Progenitor cell of endocrine pancreas (in vitro differentiated cells): ENCODE data around the gene PRPS2. TPM values are rescaled to one million over a fixed set of nuclear protein-coding genes. Genes with fewer than 3 reads are reported as not detected.

Source experiments
- DNase-seq: peaks from one replicate; pipeline ENCODE4 v3.0.0; 2021; ENCODE audit warnings: low spot score; ENCODE audit not compliant: unreplicated experiment
- H3K27ac Mint-ChIP-seq: 2 replicates; pipeline ENCODE4 v1.8.0; 2021; ENCODE audit warnings: mild to moderate bottlenecking, moderate library complexity, mixed read lengths
- H3K27me3 Mint-ChIP-seq: 2 replicates; pipeline ENCODE4 v1.8.0; 2021; ENCODE audit warnings: mixed read lengths
- H3K36me3 Mint-ChIP-seq: 2 replicates; pipeline ENCODE4 v1.8.0; 2022; ENCODE audit warnings: mixed read lengths; ENCODE audit not compliant: insufficient read depth
- H3K4me1 Mint-ChIP-seq: 2 replicates; pipeline ENCODE4 v1.8.0; 2021; ENCODE audit warnings: low read depth, mixed read lengths
- H3K4me3 Mint-ChIP-seq: 2 replicates; pipeline ENCODE4 v1.8.0; 2021; ENCODE audit warnings: low read depth, mild to moderate bottlenecking, moderate library complexity, mixed read lengths
- H3K9me3 Mint-ChIP-seq: 2 replicates; pipeline ENCODE4 v1.8.0; 2021; ENCODE audit warnings: low read depth, mixed read lengths
- CTCF ChIP-seq: fragments of 200-600 bp; sonication (generic); IDR thresholded peaks from one replicate; pipeline ENCODE4 v1.5.0; 2021; ENCODE audit warnings: antibody characterized with exemption, mild to moderate bottlenecking; ENCODE audit not compliant: unreplicated experiment
- total RNA-seq: library from RNA; stranded (reverse); gene quantifications from 2 replicates; pipeline ENCODE4 v1.2.1, GENCODE V29; 2021

PRPS2 gene
- total RNA-seq, 1 donor from 2014 or later, result 18.6 TPM

- no peak for TF ChIP-seq CTCF
- Mint-ChIP-seq H3K36me3 (no peaks in the 10 kb centered on the region), H3K27ac (no peak overlapping the region), H3K27me3 (no peaks in the 10 kb centered on the region), H3K9me3 (peaks cover 28% of the 10 kb centered on the region), H3K4me1 (no peaks in the 10 kb centered on the region), H3K4me3 (no peak overlapping the region)
- no peak for DNase-seq
These were observed 77.5 kb downstream of the PRPS2 start for GRCh38 chrX:12868747-12869146.

- TF ChIP-seq CTCF, result no peak
These were observed 80.0 kb downstream of the PRPS2 start for GRCh38 chrX:12871257-12871656.

GRCh38 chrX:12872741-12873140, 81.5 kb downstream of the PRPS2 start:
- Mint-ChIP-seq H3K27me3 (no peaks in the 10 kb centered on the region), H3K9me3 (peaks cover 25% of the 10 kb centered on the region), H3K36me3 (no peaks in the 10 kb centered on the region), H3K27ac (no peak overlapping the region), H3K4me3 (no peak overlapping the region), H3K4me1 (no peaks in the 10 kb centered on the region)
- TF ChIP-seq CTCF, result no peak
- no peak for DNase-seq

More at GRCh38 chrX:12871257-12871656, 80.0 kb downstream of the PRPS2 start:
- Mint-ChIP-seq H3K4me3 (no peak overlapping the region), H3K9me3 (peaks cover 29% of the 10 kb centered on the region), H3K27me3 (no peaks in the 10 kb centered on the region), H3K36me3 (no peaks in the 10 kb centered on the region), H3K4me1 (no peaks in the 10 kb centered on the region), H3K27ac (no peak overlapping the region)
- no peak for DNase-seq

Other genes starting within 250 kb of the PRPS2 start
- gene TLR7, start 75.7 kb downstream of the PRPS2 start, total RNA-seq, result 0.05 TPM in 1 of 2 replicates, not detected in the other
- not detected in 2 replicates for gene TLR8, start 115.2 kb downstream of the PRPS2 start, total RNA-seq
- 1,699 and 1,780 TPM in 2 replicates for gene TMSB4X, start 183.7 kb downstream of the PRPS2 start, total RNA-seq